Measurements from ENCODE around the gene USP37. TPM values are rescaled to one million over a fixed set of nuclear protein-coding genes. Genes with fewer than 3 reads are reported as not detected.

The USP37 gene
- polyA plus RNA-seq, 1 of the 3 experiments (the other 2 are of a cell fraction), result 0.95 TPM

Small RNA genes lying within 50 kb of the gene (small RNA-seq; reads per million reads assigned to genes)
- gene MIR26B (263 to 21,865 (median 7,688) reads per million in 7 experiments), gene RNU6-136P (0 reads per million in 7 experiments)

Other genes with a start within 250 kb of the USP37 start
- gene CATIP, start 211.5 kb downstream of the USP37 start, polyA plus RNA-seq (2012; rRNA removed), result 0.18 and 0.26 TPM in 2 replicates
- gene SLC11A1, start 186.1 kb downstream of the USP37 start, polyA plus RNA-seq (2012; rRNA removed), result 0.26 and 0.31 TPM in 2 replicates
- gene CTDSP1, start 168.5 kb downstream of the USP37 start, polyA plus RNA-seq (2012; rRNA removed), result 78.5 and 88.0 TPM in 2 replicates
- under 0.01 and 0.02 TPM in 2 replicates for gene VIL1, start 149.2 kb downstream of the USP37 start, polyA plus RNA-seq (2012; rRNA removed)
- 36.8 and 40.8 TPM in 2 replicates for gene CNOT9, start 488 bp upstream of the USP37 start, polyA plus RNA-seq (2012; rRNA removed)
- gene PLCD4, start 39.5 kb upstream of the USP37 start, polyA plus RNA-seq (2012; rRNA removed), result 8.5 and 11.0 TPM in 2 replicates
- gene ZNF142, start 91.3 kb upstream of the USP37 start, polyA plus RNA-seq (2012; rRNA removed), result 5.7 and 8.1 TPM in 2 replicates
- 47.5 and 59.8 TPM in 2 replicates for gene BCS1L, start 91.3 kb upstream of the USP37 start, polyA plus RNA-seq (2012; rRNA removed)
- 72.2 and 90.6 TPM in 2 replicates for gene RNF25, start 103.7 kb upstream of the USP37 start, polyA plus RNA-seq (2012; rRNA removed)
- gene STK36, start 103.7 kb upstream of the USP37 start, polyA plus RNA-seq (2012; rRNA removed), result 53.5 and 83.2 TPM in 2 replicates
- 15.6 and 18.6 TPM in 2 replicates for gene TTLL4, start 142.5 kb upstream of the USP37 start, polyA plus RNA-seq (2012; rRNA removed)
- 0.18 and 0.54 TPM in 2 replicates for gene CYP27A1, start 213.8 kb upstream of the USP37 start, polyA plus RNA-seq (2012; rRNA removed)